HEK293 (cell line): ENCODE measurements around the gene IFI27L1.

Experiments
- CTCF ChIA-PET: fragments of 350-600 bp; formaldehyde crosslinking; extraction: SDS; loops from one replicate; lab custom pipeline; 2021; ENCODE audit warnings: antibody characterized with exemption; lab: Yijun Ruan, JAX
- POLR2A ChIA-PET: fragments of 300-600 bp; formaldehyde crosslinking; extraction: SDS; loops from one replicate; lab custom pipeline; 2020; ENCODE audit warnings: antibody characterized with exemption, inconsistent platforms; lab: Yijun Ruan, JAX
- H3K27ac ChIP-seq: fragments of 200-500 bp; sonication (Bioruptor generic); 2 replicates; pipeline ENCODE4 v1.5.1; 2014; ENCODE audit warnings: low read depth, low read length, control low read depth, inconsistent platforms; ENCODE audit errors: extremely low read depth
- H3K36me3 ChIP-seq, 2 experiments: fragments of 200-500 bp in 1 of 2; sonication (Bioruptor generic) in 1 of 2; 1 replicate in 1 of 2; 2 replicates in 1 of 2; pipeline ENCODE4 v1.5.1; 2014 to 2017; ENCODE audit warnings: inconsistent platforms in 2 of 2, low read length in 2 of 2; ENCODE audit not compliant: control insufficient read depth in 2 of 2, insufficient read depth in 1 of 2
- H3K4me1 ChIP-seq: fragments of 200-500 bp; sonication (Bioruptor generic); 2 replicates; pipeline ENCODE4 v1.5.1; 2014; ENCODE audit warnings: mild to moderate bottlenecking, low read length, inconsistent platforms; ENCODE audit not compliant: control insufficient read depth, insufficient read depth
- H3K4me3 ChIP-seq: 2 replicates; pipeline ENCODE4 v1.5.1; 2011; ENCODE audit warnings: low read depth, mild to moderate bottlenecking, control low read depth, low read length, moderate library complexity
- H3K9me3 ChIP-seq: fragments of 200-500 bp; sonication (Bioruptor generic); 2 replicates; pipeline ENCODE4 v1.5.1; 2014; ENCODE audit warnings: low read depth, low read length, inconsistent platforms; ENCODE audit not compliant: control insufficient read depth, insufficient read depth
- BCL11B ChIP-seq: fragments of 450-650 bp; formaldehyde crosslinking; IDR thresholded peaks from 2 replicates; pipeline ENCODE4 v1.5.1; 2016; ENCODE audit warnings: low read depth, missing biosample characterization, missing genetic modification characterization
- GLIS2 ChIP-seq: fragments of 450-650 bp; formaldehyde crosslinking; IDR thresholded peaks from 2 replicates; pipeline ENCODE4 v1.5.1; 2016; ENCODE audit warnings: missing biosample characterization, missing genetic modification characterization
- KLF17 ChIP-seq: fragments of 450-650 bp; formaldehyde crosslinking; IDR thresholded peaks from 2 replicates; pipeline ENCODE4 v1.5.1; 2016; ENCODE audit warnings: missing biosample characterization, missing genetic modification characterization
- OSR2 ChIP-seq: fragments of 450-650 bp; formaldehyde crosslinking; IDR thresholded peaks from 2 replicates; pipeline ENCODE4 v1.5.1; 2016; ENCODE audit warnings: missing biosample characterization, missing genetic modification characterization
- RBAK ChIP-seq: fragments of 450-650 bp; formaldehyde crosslinking; IDR thresholded peaks from 2 replicates; pipeline ENCODE4 v1.5.1; 2016; ENCODE audit warnings: missing biosample characterization, missing genetic modification characterization
- SP7 ChIP-seq: fragments of 450-650 bp; formaldehyde crosslinking; IDR thresholded peaks from 2 replicates; pipeline ENCODE4 v1.5.1; 2016; ENCODE audit warnings: missing biosample characterization, missing genetic modification characterization
- ZBTB20 ChIP-seq: fragments of 450-650 bp; formaldehyde crosslinking; IDR thresholded peaks from 2 replicates; pipeline ENCODE4 v1.5.1; 2016; ENCODE audit warnings: missing biosample characterization, missing genetic modification characterization
- ZBTB7A ChIP-seq: fragments of 450-650 bp; formaldehyde crosslinking; IDR thresholded peaks from 2 replicates; pipeline ENCODE4 v1.5.1; 2016; ENCODE audit warnings: low read depth, missing biosample characterization, missing genetic modification characterization
- ZFP69B ChIP-seq: fragments of 450-650 bp; formaldehyde crosslinking; IDR thresholded peaks from 2 replicates; pipeline ENCODE4 v1.5.1; 2016; ENCODE audit warnings: missing biosample characterization, missing genetic modification characterization
- ZIC2 ChIP-seq: fragments of 450-650 bp; formaldehyde crosslinking; IDR thresholded peaks from 2 replicates; pipeline ENCODE4 v1.5.1; 2016; ENCODE audit warnings: missing biosample characterization, missing genetic modification characterization
- ZNF10 ChIP-seq: fragments of 450-650 bp; formaldehyde crosslinking; IDR thresholded peaks from 2 replicates; pipeline ENCODE4 v1.5.1; 2017; ENCODE audit warnings: missing biosample characterization, missing genetic modification characterization
- ZNF121 ChIP-seq: fragments of 450-650 bp; formaldehyde crosslinking; IDR thresholded peaks from 2 replicates; pipeline ENCODE4 v1.5.1; 2016; ENCODE audit warnings: missing biosample characterization, missing genetic modification characterization
- ZNF132 ChIP-seq: fragments of 450-650 bp; formaldehyde crosslinking; IDR thresholded peaks from 2 replicates; pipeline ENCODE4 v1.5.1; 2017; ENCODE audit warnings: missing biosample characterization, missing genetic modification characterization, borderline replicate concordance
- ZNF335 ChIP-seq: fragments of 450-650 bp; formaldehyde crosslinking; conservative IDR thresholded peaks from 2 replicates; pipeline ENCODE4 v1.5.1; 2016; ENCODE audit warnings: missing biosample characterization, missing genetic modification characterization
- ZNF366 ChIP-seq: fragments of 450-650 bp; formaldehyde crosslinking; conservative IDR thresholded peaks from 2 replicates; pipeline ENCODE4 v1.5.1; 2016; ENCODE audit warnings: missing biosample characterization, missing genetic modification characterization
- ZNF610 ChIP-seq: fragments of 450-650 bp; formaldehyde crosslinking; IDR thresholded peaks from 2 replicates; pipeline ENCODE4 v1.5.1; 2016; ENCODE audit warnings: missing biosample characterization, missing genetic modification characterization, borderline replicate concordance
- ZNF629 ChIP-seq: fragments of 450-650 bp; formaldehyde crosslinking; IDR thresholded peaks from 2 replicates; pipeline ENCODE4 v1.5.1; 2017; ENCODE audit warnings: missing biosample characterization, missing genetic modification characterization
- ZNF792 ChIP-seq: fragments of 450-650 bp; formaldehyde crosslinking; IDR thresholded peaks from 2 replicates; pipeline ENCODE4 v1.5.1; 2016; ENCODE audit warnings: missing biosample characterization, missing genetic modification characterization
- ZSCAN4 ChIP-seq: fragments of 450-650 bp; formaldehyde crosslinking; IDR thresholded peaks from 2 replicates; pipeline ENCODE4 v1.5.1; 2017; ENCODE audit warnings: missing biosample characterization, missing genetic modification characterization

The IFI27L1 gene

GRCh38 chr14:94111276-94112095, 30.4 kb downstream of the IFI27L1 start:
- Histone ChIP-seq H3K36me3 (no peaks in the 10 kb centered on the region), H3K9me3 (no peaks in the 10 kb centered on the region), H3K4me3 (no peak overlapping the region), H3K27ac (no peak overlapping the region), H3K4me1 (peaks cover 3% of the 10 kb centered on the region; the same call in 1 of the 2 replicates)
- ChIA-PET POLR2A (no interaction called here), CTCF (interaction anchor here (1.2 kb wide), 1 partner anchor 21 kb away, joined by 7 read pairs; no protein-coding TSS in a partner anchor)
- TF ChIP-seq RBAK (no peak), ZNF629 (tag by site-specific recombination) (no peak)

- POLR2A ChIA-PET, result no interaction called here
- Histone ChIP-seq H3K4me3 (no peak overlapping the region), H3K27ac (no peak overlapping the region), H3K36me3 (no peaks in the 10 kb centered on the region), H3K9me3 (no peaks in the 10 kb centered on the region), H3K4me1 (peaks cover 3% of the 10 kb centered on the region; the same call in 1 of the 2 replicates)
- CTCF ChIA-PET, result interaction anchor here (0.6 to 1.6 kb wide), 3 partner anchors 24 to 173 kb away, joined by 3 to 4 read pairs (median 3); no protein-coding TSS in a partner anchor
- TF ChIP-seq ZSCAN4 (tag by site-specific recombination) (no peak), ZNF121 (tag by site-specific recombination) (no peak), ZNF610 (tag by site-specific recombination) (no peak), ZFP69B (tag by site-specific recombination) (no peak), SP7 (tag by site-specific recombination) (no peak), ZNF132 (no peak)
Measured at GRCh38 chr14:94112513-94113063, 31.5 kb downstream of the IFI27L1 start.

- POLR2A ChIA-PET, result no interaction called here
- no peak overlapping the region for H3K27ac ChIP-seq
Measured at GRCh38 chr14:94113073-94113472, 32.0 kb downstream of the IFI27L1 start.

GRCh38 chr14:94113490-94113889, 32.4 kb downstream of the IFI27L1 start:
- Histone ChIP-seq H3K36me3 (no peaks in the 10 kb centered on the region), H3K4me3 (no peak overlapping the region), H3K27ac (no peak overlapping the region), H3K9me3 (no peaks in the 10 kb centered on the region), H3K4me1 (peaks cover 3% of the 10 kb centered on the region; the same call in 1 of the 2 replicates)
- ChIA-PET POLR2A (no interaction called here), CTCF (interaction anchor here (0.5 to 1.6 kb wide), 4 partner anchors 16 to 279 kb away, joined by 3 to 5 read pairs (median 4); no protein-coding TSS in a partner anchor)
- no peak for TF ChIP-seq ZNF792 (tag by site-specific recombination)
- TF ChIP-seq ZIC2 (tag by site-specific recombination), result peak; percentile 38; the same call in 1 of the 2 replicates
- TF ChIP-seq ZNF335 (tag by site-specific recombination), result peak; percentile 86
- peak; percentile 40 for TF ChIP-seq GLIS2 (tag by site-specific recombination)
- TF ChIP-seq ZBTB20, result no peak
- TF ChIP-seq ZNF366 (tag by site-specific recombination), result 0 out of 2 replicates have a peak, but pooled peaks have one; percentile 19

More at GRCh38 chr14:94113073-94113472, 32.0 kb downstream of the IFI27L1 start:
- Histone ChIP-seq H3K4me1 (peaks cover 3% of the 10 kb centered on the region; the same call in 1 of the 2 replicates), H3K36me3 (no peaks in the 10 kb centered on the region)
- CTCF ChIA-PET, result interaction anchor here (0.6 to 1.6 kb wide), 3 partner anchors 16 to 173 kb away, joined by 3 to 4 read pairs (median 3); no protein-coding TSS in a partner anchor
- TF ChIP-seq OSR2 (tag by site-specific recombination), result peak; percentile 33; the same call in 1 of the 2 replicates
- no peak for TF ChIP-seq ZNF10
- peak; percentile 73 for TF ChIP-seq KLF17 (tag by site-specific recombination)
- no peak for TF ChIP-seq ZBTB7A
- TF ChIP-seq BCL11B, result no peak
- TF ChIP-seq, all 188 proteins: peak for 2
- H3K4me3 ChIP-seq, result no peak overlapping the region
- H3K9me3 ChIP-seq, result no peaks in the 10 kb centered on the region
